Duodenal mucosa (tissue), 2 donors: ENCODE results near the gene BAG5.
"Not testable (repeated sequence)": the region's sequence is repeated elsewhere in the genome, so short reads cannot be mapped to it uniquely, and the experiment has no call there.

Experiments
- H3K27ac ChIP-seq: one replicate; pipeline ENCODE4 v1.7.0; 2013; ENCODE audit warnings: low read depth, low read length
- H3K27me3 ChIP-seq, 2 donors: one replicate each; pipeline ENCODE4 v1.7.0; 2013; ENCODE audit warnings: low read length in 2 of 2, control low read depth in 1 of 2; ENCODE audit not compliant: insufficient read depth in 2 of 2, control insufficient read depth in 1 of 2
- H3K36me3 ChIP-seq, 2 donors: one replicate each; pipeline ENCODE4 v1.7.0; 2013; ENCODE audit warnings: low read length in 2 of 2, control low read depth in 1 of 2; ENCODE audit not compliant: insufficient read depth in 2 of 2, control insufficient read depth in 1 of 2
- H3K4me1 ChIP-seq, 2 donors: one replicate each; pipeline ENCODE4 v1.7.0; 2013; ENCODE audit warnings: low read length in 2 of 2, control low read depth in 1 of 2; ENCODE audit not compliant: insufficient read depth in 2 of 2, control insufficient read depth in 1 of 2
- H3K4me3 ChIP-seq, 2 donors: one replicate each; pipeline ENCODE4 v1.7.0; 2013; ENCODE audit warnings: low read length in 2 of 2, low read depth in 1 of 2
- H3K9ac ChIP-seq, 2 donors: one replicate each; pipeline ENCODE4 v1.7.0; 2013; ENCODE audit warnings: low read length in 2 of 2, low read depth in 1 of 2
- H3K9me3 ChIP-seq, 2 donors: one replicate each; pipeline ENCODE4 v1.7.0; 2013; ENCODE audit warnings: low read length in 2 of 2, control low read depth in 1 of 2; ENCODE audit not compliant: control insufficient read depth in 1 of 2

The BAG5 gene

DNA sequence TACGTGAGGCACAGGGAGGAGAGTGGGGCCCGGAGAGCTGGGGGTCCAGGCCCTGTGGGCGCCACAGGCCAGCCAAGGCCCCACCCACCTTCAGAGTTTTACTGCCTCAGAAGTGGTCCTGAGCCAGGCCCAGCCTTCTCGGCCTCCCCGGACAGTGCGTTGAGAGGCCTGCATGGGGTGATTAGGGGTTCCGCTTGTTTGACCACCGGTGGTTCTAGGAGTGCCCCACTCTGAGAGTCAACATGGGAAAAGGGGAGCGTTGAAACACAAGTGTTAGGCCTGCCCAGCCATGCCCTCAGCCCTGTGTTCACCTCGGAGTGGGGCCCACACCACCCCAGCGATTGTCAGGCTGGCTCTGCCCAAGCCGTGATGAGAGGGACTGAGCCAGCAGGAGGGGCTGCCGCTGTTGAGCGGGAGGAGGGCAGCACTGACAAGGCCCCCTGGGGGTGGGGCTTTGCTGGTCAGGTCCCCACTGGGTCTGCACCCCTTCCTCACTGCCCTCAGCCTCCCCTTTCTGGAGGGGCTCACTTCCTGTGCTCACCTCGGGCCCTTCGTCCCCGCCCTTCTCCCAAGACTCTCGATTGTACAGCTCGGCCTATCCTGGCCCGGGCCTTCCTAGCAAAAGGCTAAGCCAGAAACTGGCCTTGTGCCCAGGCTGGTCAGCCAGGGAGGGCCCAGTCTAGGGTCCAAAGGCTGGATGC, 44.6 kb downstream of the BAG5 start:
- Histone ChIP-seq H3K9me3 (no peaks in the 10 kb centered on the region), H3K36me3 (peaks cover 0 to 3% of the 10 kb centered on the region in 2 donors), H3K9ac (no peak overlapping the region), H3K4me3 (no peak overlapping the region), H3K27ac (peak overlapping the region; percentile 42), H3K27me3 (no peaks in the 10 kb centered on the region), H3K4me1 (peaks cover 18 to 42% of the 10 kb centered on the region in 2 donors)

DNA sequence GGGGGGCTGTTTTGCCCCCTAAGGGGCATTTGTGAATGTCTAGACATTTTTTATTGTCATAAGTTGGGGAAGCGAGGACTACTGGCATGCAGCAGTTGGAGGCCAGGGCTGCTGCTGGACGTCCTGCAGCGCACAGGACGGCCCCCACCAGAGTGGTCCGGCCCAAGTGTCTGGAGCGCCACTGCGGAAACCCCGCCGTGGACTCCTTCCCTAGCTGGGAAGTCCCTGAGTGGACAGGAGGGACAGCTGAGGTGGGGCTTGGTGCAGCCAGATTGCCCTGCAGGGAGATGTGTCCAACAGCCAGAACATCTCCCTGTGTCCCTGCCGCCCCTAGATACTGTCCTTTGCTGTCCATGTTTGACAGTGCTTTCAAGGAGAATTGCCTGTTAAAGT, 45.3 kb downstream of the BAG5 start:
- peaks cover 24 to 48% of the 10 kb centered on the region in 2 donors for H3K4me1 ChIP-seq
- peaks cover 0 to 3% of the 10 kb centered on the region in 2 donors for H3K36me3 ChIP-seq
- H3K9ac ChIP-seq, result no peak overlapping the region
- H3K9me3 ChIP-seq, result no peaks in the 10 kb centered on the region
- H3K27ac ChIP-seq, result no peak overlapping the region
- H3K4me3 ChIP-seq, result no peak overlapping the region
- H3K27me3 ChIP-seq, result no peaks in the 10 kb centered on the region

- Histone ChIP-seq H3K4me1 (peaks cover 25 to 48% of the 10 kb centered on the region in 2 donors), H3K9me3 (no peaks in the 10 kb centered on the region), H3K36me3 (peaks cover 0 to 3% of the 10 kb centered on the region in 2 donors), H3K27ac (no peak overlapping the region), H3K4me3 (no peak overlapping the region), H3K27me3 (no peaks in the 10 kb centered on the region), H3K9ac (no peak overlapping the region)
Observed at GRCh38 chr14:103516426-103517173, 45.9 kb downstream of the BAG5 start.

GRCh38 chr14:103514596-103515421, 47.6 kb downstream of the BAG5 start:
- H3K4me1 ChIP-seq, result peaks cover 25 to 34% of the 10 kb centered on the region in 2 donors
- no peak overlapping the region for H3K4me3 ChIP-seq
- no peaks in the 10 kb centered on the region for H3K27me3 ChIP-seq
- H3K27ac ChIP-seq, result no peak overlapping the region
- no peaks in the 10 kb centered on the region for H3K9me3 ChIP-seq
- H3K36me3 ChIP-seq, result peaks cover 11 to 19% of the 10 kb centered on the region in 2 donors
- no peak overlapping the region for H3K9ac ChIP-seq

- peaks cover 15 to 16% of the 10 kb centered on the region in 2 donors for H3K4me1 ChIP-seq
- H3K4me3 ChIP-seq, result no peak overlapping the region
- H3K27me3 ChIP-seq, result no peaks in the 10 kb centered on the region
- H3K36me3 ChIP-seq, result peaks cover 14 to 23% of the 10 kb centered on the region in 2 donors
- peak overlapping the region; percentile 58 for H3K27ac ChIP-seq
- no peaks in the 10 kb centered on the region for H3K9me3 ChIP-seq
- H3K9ac ChIP-seq, result peak overlapping the region in 1 of 2 donors; percentile 10
Observed at GRCh38 chr14:103512701-103513611, 49.5 kb downstream of the BAG5 start.

- Histone ChIP-seq H3K36me3 (peaks cover 14 to 28% of the 10 kb centered on the region in 2 donors), H3K4me1 (peaks cover 14 to 15% of the 10 kb centered on the region in 2 donors), H3K27ac (peak overlapping the region; percentile 58)
- not testable (repeated sequence) for H3K9me3 ChIP-seq, H3K9ac ChIP-seq, H3K4me3 ChIP-seq, H3K27me3 ChIP-seq
Observed at GRCh38 chr14:103512180-103512579, 50.3 kb downstream of the BAG5 start.

GRCh38 chr14:103510724-103511693, 51.4 kb downstream of the BAG5 start:
- H3K9ac ChIP-seq, result no peak overlapping the region
- peaks cover 16 to 30% of the 10 kb centered on the region in 2 donors for H3K36me3 ChIP-seq
- H3K4me3 ChIP-seq, result no peak overlapping the region
- H3K27ac ChIP-seq, result no peak overlapping the region
- no peaks in the 10 kb centered on the region for H3K9me3 ChIP-seq
- H3K4me1 ChIP-seq, result peaks cover 14 to 15% of the 10 kb centered on the region in 2 donors
- H3K27me3 ChIP-seq, result no peaks in the 10 kb centered on the region

DNA sequence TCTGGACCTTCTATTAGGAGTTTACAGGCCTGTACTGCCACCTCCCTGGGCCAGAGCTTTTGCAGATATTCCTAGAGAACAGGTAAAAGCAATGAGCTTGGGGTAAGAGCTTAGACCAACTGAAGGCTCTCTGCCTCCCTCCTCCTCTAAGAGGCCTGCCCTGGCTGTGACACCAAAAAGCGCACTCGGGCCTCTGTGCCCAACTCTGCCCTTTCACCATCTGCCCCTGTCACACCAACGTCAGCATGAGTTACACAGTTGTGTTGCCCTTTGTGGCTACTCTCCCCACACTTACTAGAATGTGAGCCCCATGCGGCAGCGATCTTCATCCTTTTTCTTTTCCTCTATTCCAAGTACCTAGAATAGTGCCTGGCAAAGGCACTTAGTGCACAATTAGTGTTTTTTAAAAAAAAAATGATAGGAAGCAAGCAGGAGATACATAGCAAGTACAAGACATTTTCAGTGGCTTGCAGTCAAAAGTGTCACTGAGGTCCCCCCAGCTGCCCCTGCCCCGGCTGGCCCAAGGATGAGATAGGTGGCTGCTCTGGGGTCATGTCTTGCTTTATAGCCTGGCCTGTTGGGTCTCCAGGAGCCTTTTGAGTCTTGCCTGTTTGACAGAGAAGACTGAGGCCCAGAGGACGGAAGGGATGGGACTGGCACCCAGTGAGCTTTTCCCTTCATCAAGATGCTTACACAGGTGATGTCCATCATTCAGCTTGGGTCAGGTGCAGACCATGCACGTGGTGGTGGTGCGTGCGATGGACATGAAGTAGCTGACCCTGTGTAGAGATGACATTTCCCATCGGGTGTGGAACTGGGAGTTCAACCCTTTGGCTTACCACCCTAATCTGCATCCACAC, 52.4 kb downstream of the BAG5 start:
- H3K9ac ChIP-seq, result no peak overlapping the region
- no peak overlapping the region for H3K27ac ChIP-seq
- H3K36me3 ChIP-seq, result peaks cover 17 to 37% of the 10 kb centered on the region in 2 donors
- H3K4me1 ChIP-seq, result peaks cover 14 to 15% of the 10 kb centered on the region in 2 donors
- no peak overlapping the region for H3K4me3 ChIP-seq
- no peaks in the 10 kb centered on the region for H3K9me3 ChIP-seq
- H3K27me3 ChIP-seq, result no peaks in the 10 kb centered on the region
